GM23248 (cell line): ENCODE results near the gene TREX2.

ENCODE experiments used
- EZH2 ChIP-seq: fragments of 200-600 bp; sonication (generic); IDR thresholded peaks from 2 replicates; pipeline ENCODE4 v1.6.1; 2018; ENCODE audit warnings: antibody characterized with exemption, mild to moderate bottlenecking; ENCODE audit not compliant: insufficient read depth, poor library complexity, severe bottlenecking
- EZH2phosphoT487 ChIP-seq: fragments of 200-600 bp; sonication (generic); IDR thresholded peaks from 2 replicates; pipeline ENCODE4 v1.6.1; 2018; ENCODE audit warnings: antibody characterized with exemption, moderate library complexity, mild to moderate bottlenecking, low read depth; ENCODE audit not compliant: insufficient read depth

DNA sequence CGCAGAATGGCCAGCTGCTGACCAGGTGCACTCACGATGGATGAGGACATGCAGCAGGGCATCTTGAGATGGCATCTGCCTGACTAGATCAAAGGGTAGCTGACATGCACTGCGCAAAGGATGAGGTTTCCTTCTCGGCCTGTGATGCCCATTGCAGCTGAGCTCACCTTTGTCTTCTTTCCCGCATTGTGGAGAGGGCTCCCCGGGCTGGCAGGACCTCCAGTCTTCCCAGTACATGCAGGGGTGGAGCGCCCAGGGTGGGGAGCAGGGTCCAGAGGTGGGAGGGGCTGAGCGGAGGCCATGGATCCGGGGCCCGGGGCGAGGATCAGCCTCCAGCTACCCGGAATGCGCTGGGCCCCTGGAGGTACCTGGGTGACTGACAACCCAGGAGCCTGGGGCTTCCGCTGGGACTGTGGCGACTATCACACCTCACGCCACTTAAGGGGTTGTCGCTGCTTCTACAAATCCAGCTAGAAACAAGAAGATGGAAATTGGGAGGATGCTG is 12.0 kb downstream of the TREX2 start:
- TF ChIP-seq EZH2phosphoT487 = no peak
- TF ChIP-seq EZH2 = no peak
